Activated CD8-positive, alpha-beta memory T cell treated with anti-CD3 and anti-CD28 coated beads, Interleukin-2, amount 10 ng/mL, durations not matched to agents 7 days and 5 days (primary cell): ENCODE data around the gene CHRM3. TPM values are rescaled to one million over a fixed set of nuclear protein-coding genes. Genes with fewer than 3 reads are reported as not detected.

Experiments used
- ATAC-seq: fragments of 150-1000 bp; cut with Tn5 transposase; one replicate; pipeline ENCODE4 v1.10.0; 2021; ENCODE audit warnings: moderate library complexity
- CTCF ChIA-PET: fragments of 350-600 bp; sonication (Branson Sonifier 250); formaldehyde crosslinking; loops from one replicate; lab custom pipeline; 2021; ENCODE audit warnings: antibody characterized with exemption; lab: Charles Lee
- DNase-seq: peaks from one replicate; pipeline ENCODE4 v3.0.0-alpha.2; 2020
- H3K27ac Mint-ChIP-seq: one replicate; pipeline ENCODE4 v1.8.0; 2021; ENCODE audit warnings: mild to moderate bottlenecking, mixed read lengths
- H3K27me3 Mint-ChIP-seq: one replicate; pipeline ENCODE4 v1.8.0; 2021; ENCODE audit warnings: mixed read lengths
- H3K36me3 Mint-ChIP-seq: one replicate; pipeline ENCODE4 v1.8.0; 2021; ENCODE audit warnings: mild to moderate bottlenecking, mixed read lengths
- H3K4me1 Mint-ChIP-seq: one replicate; pipeline ENCODE4 v1.8.0; 2021; ENCODE audit warnings: mixed read lengths
- H3K4me3 Mint-ChIP-seq: one replicate; pipeline ENCODE4 v1.8.0; 2021; ENCODE audit warnings: mild to moderate bottlenecking, moderate library complexity, mixed read lengths
- H3K9me3 Mint-ChIP-seq: one replicate; pipeline ENCODE4 v1.8.0; 2022; ENCODE audit warnings: low read depth, mixed read lengths
- total RNA-seq, 2 experiments: library from RNA; stranded (reverse); gene quantifications; one replicate each; pipeline ENCODE4 v1.2.3, GENCODE V29; 2021

The CHRM3 gene
- total RNA-seq, 2 experiments from 2014 or later = not detected

GRCh38 chr1:239382666-239383065 lies 3.7 kb upstream of the CHRM3 start:
- H3K4me3 Mint-ChIP-seq = no peak overlapping the region
- no peaks in the 10 kb centered on the region for H3K36me3 Mint-ChIP-seq
- ATAC-seq = no peak
- no peak for DNase-seq
- peaks cover 48% of the 10 kb centered on the region for H3K27me3 Mint-ChIP-seq
- CTCF ChIA-PET = no interaction called here
- no peaks in the 10 kb centered on the region for H3K9me3 Mint-ChIP-seq
- H3K27ac Mint-ChIP-seq = no peak overlapping the region
- H3K4me1 Mint-ChIP-seq = peaks cover 15% of the 10 kb centered on the region

DNA sequence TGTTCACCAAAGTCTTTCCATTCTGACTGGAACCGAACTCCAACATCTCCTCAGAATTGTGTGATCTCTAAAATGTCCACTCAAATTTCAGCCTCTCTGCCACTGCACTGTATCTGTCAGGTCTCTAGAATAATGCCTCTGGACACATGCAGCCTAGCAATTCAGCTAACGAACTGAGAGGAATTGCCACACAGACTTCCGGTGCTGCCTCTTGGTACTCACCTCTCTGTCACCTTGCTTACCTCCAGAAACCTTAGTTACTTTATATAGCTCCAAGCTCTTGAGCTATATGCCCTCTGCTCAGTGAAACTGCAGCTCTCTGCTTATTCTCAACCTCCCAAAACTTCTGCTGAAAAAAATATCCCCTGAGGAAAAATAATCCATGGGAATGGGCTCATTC lies 2.7 kb upstream of the CHRM3 start:
- CTCF ChIA-PET = no interaction called here
- no peak for ATAC-seq
- no peak overlapping the region for H3K4me3 Mint-ChIP-seq
- peaks cover 21% of the 10 kb centered on the region for H3K4me1 Mint-ChIP-seq
- peaks cover 59% of the 10 kb centered on the region for H3K27me3 Mint-ChIP-seq
- DNase-seq = no peak
- no peaks in the 10 kb centered on the region for H3K36me3 Mint-ChIP-seq
- no peaks in the 10 kb centered on the region for H3K9me3 Mint-ChIP-seq
- no peak overlapping the region for H3K27ac Mint-ChIP-seq

GRCh38 chr1:239387304-239388158 lies 1.2 kb downstream of the CHRM3 start:
- CTCF ChIA-PET = no interaction called here

DNA sequence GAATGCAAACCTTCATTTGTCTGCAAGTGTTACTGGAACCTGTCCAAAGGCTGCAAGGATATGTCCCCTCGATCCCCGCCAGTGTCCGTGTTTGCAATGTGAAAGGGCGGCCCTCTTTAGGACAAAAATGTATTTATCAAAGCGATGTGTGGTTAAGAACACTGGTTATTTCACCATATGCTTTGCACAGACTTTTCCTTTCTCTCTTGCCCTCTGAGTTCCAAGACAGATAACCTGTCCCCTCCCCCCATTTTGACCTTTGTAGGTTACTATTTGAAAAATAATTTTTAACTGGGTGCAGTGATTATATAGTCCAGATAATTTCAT lies 1.8 kb downstream of the CHRM3 start:
- DNase-seq = no peak
- Mint-ChIP-seq H3K4me1 (peaks cover 21% of the 10 kb centered on the region), H3K27ac (no peak overlapping the region), H3K4me3 (no peak overlapping the region), H3K27me3 (peaks cover 66% of the 10 kb centered on the region), H3K36me3 (no peaks in the 10 kb centered on the region), H3K9me3 (no peaks in the 10 kb centered on the region)
- no peak for ATAC-seq
- CTCF ChIA-PET = no interaction called here

More at GRCh38 chr1:239387304-239388158, 1.2 kb downstream of the CHRM3 start:
- Mint-ChIP-seq H3K27ac (no peak overlapping the region), H3K36me3 (no peaks in the 10 kb centered on the region), H3K4me3 (peak overlapping the region; percentile 60), H3K4me1 (peaks cover 21% of the 10 kb centered on the region), H3K9me3 (no peaks in the 10 kb centered on the region), H3K27me3 (peaks cover 71% of the 10 kb centered on the region)
- no peak for ATAC-seq
- DNase-seq = no peak

DNA sequence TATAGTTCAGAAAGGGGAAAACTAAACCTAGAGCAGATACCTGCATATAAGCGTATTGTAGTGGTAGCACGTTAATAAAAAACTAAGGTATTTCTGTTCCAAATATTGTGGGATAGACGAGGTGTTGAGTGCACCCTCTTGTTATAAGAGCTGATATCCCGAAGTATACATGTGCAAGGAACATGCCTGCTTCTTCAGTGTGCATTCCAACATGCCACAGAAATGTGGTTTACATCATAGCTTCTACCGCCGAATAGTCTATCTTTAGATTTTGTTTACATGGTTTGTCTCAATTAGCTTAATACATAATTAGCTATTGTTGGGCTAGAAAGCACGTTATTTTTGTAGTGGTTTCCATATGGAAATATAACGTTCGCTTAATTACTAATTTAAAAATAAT lies 2.2 kb downstream of the CHRM3 start:
- no peaks in the 10 kb centered on the region for H3K36me3 Mint-ChIP-seq
- H3K4me1 Mint-ChIP-seq = peaks cover 21% of the 10 kb centered on the region
- H3K9me3 Mint-ChIP-seq = no peaks in the 10 kb centered on the region
- CTCF ChIA-PET = no interaction called here
- peaks cover 62% of the 10 kb centered on the region for H3K27me3 Mint-ChIP-seq
- ATAC-seq (no peak), DNase-seq (no peak)
- H3K27ac Mint-ChIP-seq = no peak overlapping the region
- no peak overlapping the region for H3K4me3 Mint-ChIP-seq

- Mint-ChIP-seq H3K4me1 (peaks cover 21% of the 10 kb centered on the region), H3K27me3 (peaks cover 60% of the 10 kb centered on the region), H3K4me3 (no peak overlapping the region), H3K36me3 (no peaks in the 10 kb centered on the region), H3K9me3 (no peaks in the 10 kb centered on the region), H3K27ac (no peak overlapping the region)
- ATAC-seq (no peak), DNase-seq (no peak)
- CTCF ChIA-PET = no interaction called here
Observed at GRCh38 chr1:239389703-239390102, 3.3 kb downstream of the CHRM3 start.

GRCh38 chr1:239392271-239392670 lies 5.9 kb downstream of the CHRM3 start:
- ATAC-seq (no peak), DNase-seq (no peak)
- Mint-ChIP-seq H3K27me3 (peaks cover 48% of the 10 kb centered on the region), H3K4me1 (peaks cover 11% of the 10 kb centered on the region), H3K9me3 (no peaks in the 10 kb centered on the region), H3K36me3 (no peaks in the 10 kb centered on the region), H3K27ac (no peak overlapping the region), H3K4me3 (no peak overlapping the region)
- CTCF ChIA-PET = no interaction called here

- H3K27ac Mint-ChIP-seq = no peak overlapping the region
- CTCF ChIA-PET = no interaction called here
- peaks cover 30% of the 10 kb centered on the region for H3K27me3 Mint-ChIP-seq
- H3K4me1 Mint-ChIP-seq = no peaks in the 10 kb centered on the region
- H3K4me3 Mint-ChIP-seq = no peak overlapping the region
- no peak for ATAC-seq
- H3K9me3 Mint-ChIP-seq = no peaks in the 10 kb centered on the region
- H3K36me3 Mint-ChIP-seq = no peaks in the 10 kb centered on the region
- DNase-seq = no peak
Observed at GRCh38 chr1:239394107-239394506, 7.7 kb downstream of the CHRM3 start.

- Mint-ChIP-seq H3K27me3 (no peaks in the 10 kb centered on the region), H3K27ac (no peak overlapping the region), H3K4me3 (no peak overlapping the region), H3K9me3 (peaks cover 3% of the 10 kb centered on the region), H3K36me3 (no peaks in the 10 kb centered on the region), H3K4me1 (no peaks in the 10 kb centered on the region)
- ATAC-seq (no peak), DNase-seq (no peak)
- CTCF ChIA-PET = no interaction called here
Observed at GRCh38 chr1:239413916-239414315, 27.5 kb downstream of the CHRM3 start.

DNA sequence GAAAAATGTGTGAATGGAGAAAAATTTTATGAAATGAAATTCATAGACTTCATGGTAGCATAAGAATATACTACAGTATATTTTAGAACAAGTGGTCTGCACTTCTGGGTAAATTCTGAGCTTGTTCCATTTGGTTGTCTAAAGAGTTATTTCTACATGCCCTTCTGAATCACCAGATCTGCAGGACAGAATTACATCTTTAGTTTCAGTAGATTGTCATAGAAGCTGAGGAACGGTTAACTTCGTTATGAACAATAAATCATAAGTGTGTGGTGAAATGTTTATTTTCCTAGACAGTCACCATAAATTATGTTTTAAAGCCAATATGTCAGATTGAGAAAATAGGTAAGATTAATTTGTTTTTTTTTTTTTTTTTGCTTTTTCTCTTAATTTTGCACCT lies 30.9 kb downstream of the CHRM3 start:
- DNase-seq = no peak
- no peaks in the 10 kb centered on the region for H3K27me3 Mint-ChIP-seq
- H3K27ac Mint-ChIP-seq = no peak overlapping the region
- no peaks in the 10 kb centered on the region for H3K4me1 Mint-ChIP-seq
- no peak overlapping the region for H3K4me3 Mint-ChIP-seq
- CTCF ChIA-PET = no interaction called here
- H3K9me3 Mint-ChIP-seq = peaks cover 2% of the 10 kb centered on the region
- no peak for ATAC-seq
- no peaks in the 10 kb centered on the region for H3K36me3 Mint-ChIP-seq

- ATAC-seq (no peak), DNase-seq (no peak)
- peaks cover 3% of the 10 kb centered on the region for H3K27me3 Mint-ChIP-seq
- H3K27ac Mint-ChIP-seq = no peak overlapping the region
- no peaks in the 10 kb centered on the region for H3K36me3 Mint-ChIP-seq
- H3K4me3 Mint-ChIP-seq = no peak overlapping the region
- H3K4me1 Mint-ChIP-seq = no peaks in the 10 kb centered on the region
- CTCF ChIA-PET = no interaction called here
- no peaks in the 10 kb centered on the region for H3K9me3 Mint-ChIP-seq
Observed at GRCh38 chr1:239417986-239418640, 31.7 kb downstream of the CHRM3 start.

GRCh38 chr1:239418681-239419080 lies 32.3 kb downstream of the CHRM3 start:
- Mint-ChIP-seq H3K4me3 (no peak overlapping the region), H3K9me3 (no peaks in the 10 kb centered on the region), H3K27ac (no peak overlapping the region), H3K36me3 (no peaks in the 10 kb centered on the region), H3K27me3 (peaks cover 3% of the 10 kb centered on the region), H3K4me1 (no peaks in the 10 kb centered on the region)
- DNase-seq (no peak), ATAC-seq (no peak)
- CTCF ChIA-PET = no interaction called here

- DNase-seq = no peak
- Mint-ChIP-seq H3K9me3 (no peaks in the 10 kb centered on the region), H3K27me3 (peaks cover 3% of the 10 kb centered on the region), H3K27ac (no peak overlapping the region), H3K4me3 (no peak overlapping the region), H3K36me3 (no peaks in the 10 kb centered on the region), H3K4me1 (no peaks in the 10 kb centered on the region)
- CTCF ChIA-PET = no interaction called here
- no peak for ATAC-seq
Observed at GRCh38 chr1:239421811-239422210, 35.4 kb downstream of the CHRM3 start.

GRCh38 chr1:239422818-239423217 lies 36.5 kb downstream of the CHRM3 start:
- H3K27me3 Mint-ChIP-seq = peaks cover 3% of the 10 kb centered on the region

More at GRCh38 chr1:239422818-239423217, 36.5 kb downstream of the CHRM3 start:
- CTCF ChIA-PET = no interaction called here
- Mint-ChIP-seq H3K9me3 (no peaks in the 10 kb centered on the region), H3K36me3 (no peaks in the 10 kb centered on the region), H3K4me1 (no peaks in the 10 kb centered on the region), H3K4me3 (no peak overlapping the region), H3K27ac (no peak overlapping the region)
- no peak for DNase-seq
- no peak for ATAC-seq
